IMR-90 (cell line): ENCODE results near the gene OTOG. TPM values are rescaled to one million over a fixed set of nuclear protein-coding genes. Genes with fewer than 3 reads are reported as not detected.

Source experiments
- ATAC-seq: fragments of 200-7000 bp; cut with Tn5 transposase; 2 replicates; pipeline ENCODE4 v1.9.1; 2020; ENCODE audit warnings: low read depth, mild to moderate bottlenecking, moderate library complexity
- BruUV-seq: library from RNA; stranded (reverse); fragments of 400-500 nt; replicated peaks from 2 replicates; lab custom pipeline; 2021; lab: Mats Ljungman, UMichigan
- CTCF ChIA-PET: fragments of 300-600 bp; formaldehyde crosslinking; extraction: SDS; loops from one replicate; lab custom pipeline; 2021; ENCODE audit warnings: antibody characterized with exemption; lab: Yijun Ruan, JAX
- POLR2A ChIA-PET: fragments of 300-600 bp; sonication (Branson Sonifier 250); formaldehyde crosslinking; loops from one replicate; lab custom pipeline; 2022; ENCODE audit warnings: antibody characterized with exemption; ENCODE audit not compliant: unreplicated experiment; lab: Charles Lee
- DNase-seq: peaks from one replicate; pipeline ENCODE4 v3.0.0; 2013
- H2AFZ ChIP-seq: replicated peaks from 2 replicates; pipeline ENCODE3; 2013; ENCODE audit warnings: low read length, mild to moderate bottlenecking; ENCODE audit not compliant: poor library complexity
- H2AK5ac ChIP-seq: 2 replicates; pipeline ENCODE4 v1.6.1; 2013; ENCODE audit warnings: low read depth, low read length, inconsistent platforms
- H2AK9ac ChIP-seq: replicated peaks from 2 replicates; pipeline ENCODE3; 2013; ENCODE audit warnings: mild to moderate bottlenecking, low read depth, low read length, moderate library complexity; ENCODE audit not compliant: poor library complexity
- H2BK120ac ChIP-seq: 2 replicates; pipeline ENCODE4 v1.6.1; 2013; ENCODE audit warnings: low read depth, low read length, inconsistent platforms
- H2BK15ac ChIP-seq: 3 replicates; pipeline ENCODE4 v1.6.1; 2013; ENCODE audit warnings: low read depth, low read length, inconsistent platforms
- H2BK20ac ChIP-seq: 2 replicates; pipeline ENCODE4 v1.6.1; 2013; ENCODE audit warnings: low read depth, mild to moderate bottlenecking, inconsistent platforms, low read length, moderate library complexity
- H2BK5ac ChIP-seq: 2 replicates; pipeline ENCODE4 v1.6.1; 2013; ENCODE audit warnings: mild to moderate bottlenecking, low read depth, low read length, inconsistent platforms; ENCODE audit not compliant: poor library complexity, severe bottlenecking
- H3K14ac ChIP-seq: replicated peaks from 2 replicates; pipeline ENCODE4 v1.6.1; 2013; ENCODE audit warnings: low read depth, low read length, inconsistent platforms
- H3K18ac ChIP-seq: 2 replicates; pipeline ENCODE4 v1.6.1; 2013; ENCODE audit warnings: low read depth, low read length, control low read depth
- H3K23ac ChIP-seq: 2 replicates; pipeline ENCODE4 v1.6.1; 2013; ENCODE audit warnings: low read depth, low read length, inconsistent platforms
- H3K27ac ChIP-seq: 2 replicates; pipeline ENCODE4 v1.5.1; 2013; ENCODE audit warnings: mild to moderate bottlenecking, control low read depth, low read length; ENCODE audit not compliant: insufficient read depth
- H3K27me3 ChIP-seq: 2 replicates; pipeline ENCODE4 v1.6.1; 2013; ENCODE audit warnings: low read length; ENCODE audit not compliant: control insufficient read depth, insufficient read depth
- H3K36me3 ChIP-seq: 2 replicates; pipeline ENCODE4 v1.6.1; 2013; ENCODE audit warnings: low read length, mixed read lengths; ENCODE audit not compliant: control insufficient read depth, insufficient read depth
- H3K4ac ChIP-seq: 2 replicates; pipeline ENCODE4 v1.6.1; 2013; ENCODE audit warnings: low read depth, low read length, inconsistent platforms
- H3K4me1 ChIP-seq: 2 replicates; pipeline ENCODE4 v1.6.1; 2013; ENCODE audit warnings: low read length, mixed read lengths; ENCODE audit not compliant: control insufficient read depth, insufficient read depth
- H3K4me2 ChIP-seq: 2 replicates; pipeline ENCODE4 v1.6.1; 2013; ENCODE audit warnings: low read depth, mild to moderate bottlenecking, control low read depth, low read length, moderate library complexity
- H3K4me3 ChIP-seq: 2 replicates; pipeline ENCODE4 v1.5.1; 2013; ENCODE audit warnings: low read depth, mild to moderate bottlenecking, control low read depth, low read length, moderate library complexity; ENCODE audit not compliant: insufficient read depth
- H3K56ac ChIP-seq: 2 replicates; pipeline ENCODE4 v1.6.1; 2013; ENCODE audit warnings: low read length, inconsistent platforms; ENCODE audit not compliant: insufficient read depth; ENCODE audit errors: extremely low read depth
- H3K79me1 ChIP-seq, 2 experiments: 2 replicates each; pipeline ENCODE4 v1.6.1; 2013; ENCODE audit warnings: low read length in 2 of 2, inconsistent platforms in 1 of 2, low read depth in 1 of 2
- H3K9ac ChIP-seq: 2 replicates; pipeline ENCODE4 v1.6.1; 2013; ENCODE audit warnings: low read depth, low read length, control low read depth
- H3K9me1 ChIP-seq: 2 replicates; pipeline ENCODE4 v1.6.1; 2013; ENCODE audit warnings: low read length, inconsistent platforms; ENCODE audit not compliant: insufficient read depth
- H3K9me3 ChIP-seq: 2 replicates; pipeline ENCODE4 v1.6.1; 2013; ENCODE audit warnings: low read length; ENCODE audit not compliant: control insufficient read depth, insufficient read depth
- H4K20me1 ChIP-seq: 2 replicates; pipeline ENCODE4 v1.6.1; 2013; ENCODE audit warnings: low read length, inconsistent platforms; ENCODE audit not compliant: insufficient read depth
- H4K5ac ChIP-seq: 2 replicates; pipeline ENCODE4 v1.6.1; 2013; ENCODE audit warnings: mild to moderate bottlenecking, low read depth, low read length, control low read depth
- H4K8ac ChIP-seq, 2 experiments: 2 replicates each; pipeline ENCODE4 v1.6.1; 2013; ENCODE audit warnings: low read depth in 2 of 2, low read length in 2 of 2, control low read depth in 1 of 2, inconsistent platforms in 1 of 2
- H4K91ac ChIP-seq: 2 replicates; pipeline ENCODE4 v1.6.1; 2013; ENCODE audit warnings: low read depth, low read length, inconsistent platforms; ENCODE audit not compliant: insufficient read depth
- BHLHE40 ChIP-seq: fragments of 150-350 bp; IDR thresholded peaks from 2 replicates; pipeline ENCODE4 v1.6.1; 2016; ENCODE audit warnings: mild to moderate bottlenecking, low read depth, low read length
- CEBPB ChIP-seq: IDR thresholded peaks from 2 replicates; pipeline ENCODE4 v1.6.1; 2012; ENCODE audit warnings: low read depth, low read length, improper control_type of control experiment
- CHD1 ChIP-seq: IDR thresholded peaks from 2 replicates; pipeline ENCODE4 v1.6.1; 2012; ENCODE audit warnings: low read depth, low read length, improper control_type of control experiment
- FOS ChIP-seq: fragments of 150-350 bp; IDR thresholded peaks from 2 replicates; pipeline ENCODE4 v1.6.1; 2016; ENCODE audit warnings: low read depth, low read length
- MAFK ChIP-seq: IDR thresholded peaks from 2 replicates; pipeline ENCODE4 v1.6.1; 2012; ENCODE audit warnings: low read depth, low read length, improper control_type of control experiment
- MAZ ChIP-seq: IDR thresholded peaks from 2 replicates; pipeline ENCODE4 v1.6.1; 2012; ENCODE audit warnings: low read depth, mild to moderate bottlenecking, low read length, improper control_type of control experiment, moderate library complexity, borderline replicate concordance
- MXI1 ChIP-seq: IDR thresholded peaks from 2 replicates; pipeline ENCODE4 v1.6.1; 2012; ENCODE audit warnings: low read depth, mild to moderate bottlenecking, low read length, moderate library complexity, borderline replicate concordance
- NFE2L2 ChIP-seq: fragments of 150-350 bp; IDR thresholded peaks from 2 replicates; pipeline ENCODE4 v1.6.1; 2016; ENCODE audit warnings: low read depth, mild to moderate bottlenecking, low read length
- POLR2A ChIP-seq: IDR thresholded peaks from 2 replicates; pipeline ENCODE4 v1.6.1; 2012; ENCODE audit warnings: mild to moderate bottlenecking, low read depth, low read length
- RAD21 ChIP-seq: IDR thresholded peaks from 2 replicates; pipeline ENCODE4 v1.6.1; 2012; ENCODE audit warnings: low read length, improper control_type of control experiment
- RCOR1 ChIP-seq: IDR thresholded peaks from 2 replicates; pipeline ENCODE4 v1.6.1; 2012; ENCODE audit warnings: mild to moderate bottlenecking, low read length, improper control_type of control experiment; ENCODE audit not compliant: insufficient replicate concordance
- RFX5 ChIP-seq: IDR thresholded peaks from 2 replicates; pipeline ENCODE4 v1.8.0; 2012; ENCODE audit warnings: low read depth, mild to moderate bottlenecking, low read length, moderate library complexity
- SMC3 ChIP-seq: fragments of 150-350 bp; IDR thresholded peaks from 2 replicates; pipeline ENCODE4 v1.6.1; 2016; ENCODE audit warnings: low read depth, mild to moderate bottlenecking, antibody characterized with exemption, low read length, moderate library complexity
- USF2 ChIP-seq: fragments of 150-350 bp; IDR thresholded peaks from 2 replicates; pipeline ENCODE4 v1.6.1; 2017; ENCODE audit warnings: mild to moderate bottlenecking, antibody characterized with exemption, low read length, low read depth
- WGBS, 2 experiments: methylation state at CpG; one replicate each; pipeline versions ENCODE4 v1.1.5 to v1.1.7; 2013; ENCODE audit warnings: missing lambda C conversion rate in 2 of 2; ENCODE audit not compliant: insufficient read length in 1 of 2; ENCODE audit errors: extremely low coverage in 2 of 2; 5-methylcytosine and 5-hydroxymethylcytosine counted together
- dilution Hi-C: fragments of 300-500 bp; cut with HindIII; formaldehyde crosslinking; loops from one replicate; pipeline ENCODE4 v1.14.3; 2018; ENCODE audit warnings: low sequenced_read_pairs; ENCODE audit not compliant: unreplicated experiment
- in situ Hi-C: fragments of 300-500 bp; cut with MboI; formaldehyde crosslinking; loops from 3 replicates; pipeline ENCODE4 v1.14.3; 2019; ENCODE audit warnings: low sequenced_read_pairs, inconsistent platforms, mixed read lengths
- intact Hi-C: fragments of 100-400 bp; cut with micrococcal nuclease; formaldehyde crosslinking; loops from 2 replicates; pipeline ENCODE4 v1.10.0; 2022
- polyA plus RNA-seq, 3 experiments: library from polyadenylated mRNA; depleted of rRNA; stranded (reverse); fragments of >200 nt; gene quantifications; 2 replicates each; pipeline ENCODE4 v1.2.3, GENCODE V29; 2012; ENCODE audit warnings: low replicate concordance in 1 of 3
- total RNA-seq: library from RNA; depleted of rRNA; stranded (reverse); fragments of >200 nt; gene quantifications from 2 replicates; pipeline ENCODE4 v1.2.3, GENCODE V29; 2012
- TF ChIP-seq, protein P1 (sequence below): conservative IDR thresholded peaks from 2 replicates; pipeline ENCODE4 v1.5.1; 2012; ENCODE audit warnings: mild to moderate bottlenecking, low read depth, low read length, improper control_type of control experiment
- TF ChIP-seq, protein P2 (sequence below): fragments of 150-350 bp; IDR thresholded peaks from 2 replicates; pipeline ENCODE4 v1.6.1; 2016; ENCODE audit warnings: low read depth, mild to moderate bottlenecking, low read length, moderate library complexity, borderline replicate concordance

OTOG gene
- total and polyA plus RNA-seq, 2 of the 4 experiments (the other 2 are of a cell fraction), result not detected

DNA sequence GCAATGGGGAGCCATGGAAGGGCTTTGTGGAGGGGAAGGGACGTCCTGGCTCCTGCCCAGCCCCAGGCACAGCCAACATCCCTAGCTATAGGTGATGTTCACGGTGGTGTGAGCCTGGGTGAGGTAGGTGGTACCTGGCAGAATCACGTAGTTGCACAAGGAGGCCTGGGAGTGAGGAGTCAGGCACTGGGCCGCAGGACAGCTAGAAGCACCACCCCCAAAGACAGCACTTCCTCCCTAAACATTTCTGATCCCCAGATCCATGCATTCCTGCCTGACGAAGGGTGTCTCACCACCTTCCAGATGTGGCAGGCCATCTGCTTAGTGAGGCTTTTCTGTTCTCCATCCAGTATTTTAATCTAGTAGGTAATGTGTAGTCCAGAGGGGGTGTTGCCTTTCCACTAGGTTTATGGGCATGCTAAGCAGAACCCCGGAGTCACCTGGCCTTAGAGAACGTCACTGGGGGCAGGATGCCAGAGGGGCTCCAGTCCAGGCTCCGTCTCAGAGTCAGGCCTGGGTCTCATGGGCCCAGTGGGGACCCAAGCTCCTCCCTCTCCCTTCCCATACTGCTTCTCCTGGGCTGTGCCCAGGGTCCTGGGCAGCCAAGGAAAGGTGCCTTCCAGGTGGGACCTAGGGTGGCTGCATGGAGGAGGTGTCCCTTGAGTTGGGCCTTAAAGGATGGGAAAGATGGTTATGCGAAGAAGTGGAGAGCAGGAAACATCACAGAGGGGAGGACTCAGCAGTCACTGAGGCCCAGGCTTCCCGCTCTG, 56.2 kb downstream of the OTOG start:
- H4K91ac ChIP-seq, result no peak overlapping the region
- H3K4me3 ChIP-seq, result no peak overlapping the region
- H3K9me1 ChIP-seq, result no peaks in the 10 kb centered on the region
- H3K18ac ChIP-seq, result no peak overlapping the region
- H3K9me3 ChIP-seq, result no peaks in the 10 kb centered on the region
- intact Hi-C loops, result no loop called here
- no peak overlapping the region for H3K4me2 ChIP-seq
- no peaks in the 10 kb centered on the region for H3K79me1 ChIP-seq
- H2BK20ac ChIP-seq, result no peak overlapping the region
- H3K56ac ChIP-seq, result no peak overlapping the region
- TF ChIP-seq CHD1 (no peak), MAFK (no peak), SMC3 (no peak), USF2 (no peak), BHLHE40 (no peak), FOS (no peak), RAD21 (no peak), MAZ (no peak), CEBPB (no peak), POLR2A (no peak), MXI1 (no peak), RCOR1 (no peak), RFX5 (no peak), NFE2L2 (no peak)
- TF ChIP-seq, protein P1, sequence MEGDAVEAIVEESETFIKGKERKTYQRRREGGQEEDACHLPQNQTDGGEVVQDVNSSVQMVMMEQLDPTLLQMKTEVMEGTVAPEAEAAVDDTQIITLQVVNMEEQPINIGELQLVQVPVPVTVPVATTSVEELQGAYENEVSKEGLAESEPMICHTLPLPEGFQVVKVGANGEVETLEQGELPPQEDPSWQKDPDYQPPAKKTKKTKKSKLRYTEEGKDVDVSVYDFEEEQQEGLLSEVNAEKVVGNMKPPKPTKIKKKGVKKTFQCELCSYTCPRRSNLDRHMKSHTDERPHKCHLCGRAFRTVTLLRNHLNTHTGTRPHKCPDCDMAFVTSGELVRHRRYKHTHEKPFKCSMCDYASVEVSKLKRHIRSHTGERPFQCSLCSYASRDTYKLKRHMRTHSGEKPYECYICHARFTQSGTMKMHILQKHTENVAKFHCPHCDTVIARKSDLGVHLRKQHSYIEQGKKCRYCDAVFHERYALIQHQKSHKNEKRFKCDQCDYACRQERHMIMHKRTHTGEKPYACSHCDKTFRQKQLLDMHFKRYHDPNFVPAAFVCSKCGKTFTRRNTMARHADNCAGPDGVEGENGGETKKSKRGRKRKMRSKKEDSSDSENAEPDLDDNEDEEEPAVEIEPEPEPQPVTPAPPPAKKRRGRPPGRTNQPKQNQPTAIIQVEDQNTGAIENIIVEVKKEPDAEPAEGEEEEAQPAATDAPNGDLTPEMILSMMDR, result no peak
- TF ChIP-seq, protein P2, sequence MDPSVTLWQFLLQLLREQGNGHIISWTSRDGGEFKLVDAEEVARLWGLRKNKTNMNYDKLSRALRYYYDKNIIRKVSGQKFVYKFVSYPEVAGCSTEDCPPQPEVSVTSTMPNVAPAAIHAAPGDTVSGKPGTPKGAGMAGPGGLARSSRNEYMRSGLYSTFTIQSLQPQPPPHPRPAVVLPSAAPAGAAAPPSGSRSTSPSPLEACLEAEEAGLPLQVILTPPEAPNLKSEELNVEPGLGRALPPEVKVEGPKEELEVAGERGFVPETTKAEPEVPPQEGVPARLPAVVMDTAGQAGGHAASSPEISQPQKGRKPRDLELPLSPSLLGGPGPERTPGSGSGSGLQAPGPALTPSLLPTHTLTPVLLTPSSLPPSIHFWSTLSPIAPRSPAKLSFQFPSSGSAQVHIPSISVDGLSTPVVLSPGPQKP, result no peak
- ChIA-PET POLR2A (no interaction called here), CTCF (no interaction called here)
- H3K4me1 ChIP-seq, result no peaks in the 10 kb centered on the region
- H2BK15ac ChIP-seq, result no peak overlapping the region
- no peak overlapping the region for H2BK5ac ChIP-seq
- H3K4ac ChIP-seq, result no peak overlapping the region
- ATAC-seq (no peak), DNase-seq (no peak)
- no peak overlapping the region for H2AK5ac ChIP-seq
- H3K23ac ChIP-seq, result no peak overlapping the region
- peaks cover 6% of the 10 kb centered on the region; the same call in 1 of the 2 replicates for H3K27me3 ChIP-seq
- no peaks in the 10 kb centered on the region for H4K20me1 ChIP-seq
- no peak overlapping the region for H4K5ac ChIP-seq
- no peak overlapping the region for H2AK9ac ChIP-seq
- no peak overlapping the region for H4K8ac ChIP-seq
- H3K27ac ChIP-seq, result no peak overlapping the region
- H2AFZ ChIP-seq, result no peak overlapping the region
- H3K36me3 ChIP-seq, result no peaks in the 10 kb centered on the region
- no peak overlapping the region for H2BK120ac ChIP-seq
- no CpG with 5 or more reads among the region's 10 CpGs for WGBS, 2 experiments
- dilution Hi-C loops, result no loop called here
- no TSS peak for BruUV-seq
- in situ Hi-C loops, result no loop called here
- no peak overlapping the region for H3K9ac ChIP-seq
- H3K14ac ChIP-seq, result no peak overlapping the region
